ENCODE data around the gene SLC38A6.
"Not testable (repeated sequence)": the region's sequence is repeated elsewhere in the genome, so short reads cannot be mapped to it uniquely, and the experiment has no call there.

SLC38A6 gene

DNA sequence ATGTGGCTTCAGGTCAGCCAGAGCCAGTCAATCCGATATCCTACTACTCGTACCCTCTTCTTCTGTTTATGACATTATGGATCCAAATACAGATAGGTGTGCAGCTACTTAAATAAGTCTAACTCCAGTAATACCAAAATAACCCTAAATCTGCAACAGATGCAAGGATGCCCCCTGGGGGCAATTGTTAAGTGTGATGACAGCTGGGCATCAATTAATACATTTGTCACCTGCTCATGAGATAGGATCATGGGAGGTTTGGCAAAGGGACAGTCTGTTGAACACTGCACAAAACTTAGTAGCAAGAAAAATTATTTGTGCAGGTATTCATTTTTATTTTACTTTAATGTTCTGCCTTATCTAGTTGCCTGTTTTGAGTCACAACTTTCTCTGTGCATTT is 83.2 kb downstream of the SLC38A6 start:
- DNase-seq, result no peak

DNA sequence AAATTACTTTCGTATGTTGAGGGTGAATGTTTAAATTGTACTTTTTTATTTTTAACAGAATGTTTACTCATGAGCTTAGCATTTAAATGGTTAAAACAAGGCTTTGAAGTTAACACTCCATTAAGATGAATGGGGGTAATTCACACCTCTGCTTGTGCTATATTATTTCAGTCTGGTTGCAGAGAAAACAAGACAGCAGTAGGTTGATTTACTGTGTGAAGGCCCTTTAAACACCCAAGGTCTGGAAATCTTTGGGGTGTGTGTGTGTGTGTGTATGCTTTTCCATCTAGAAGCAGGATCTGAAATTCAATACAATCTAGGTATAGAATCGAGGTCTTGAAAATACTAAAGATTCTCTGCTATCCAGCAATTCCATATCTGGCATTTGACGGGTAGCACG is 83.8 kb downstream of the SLC38A6 start:
- DNase-seq, result no peak

DNA sequence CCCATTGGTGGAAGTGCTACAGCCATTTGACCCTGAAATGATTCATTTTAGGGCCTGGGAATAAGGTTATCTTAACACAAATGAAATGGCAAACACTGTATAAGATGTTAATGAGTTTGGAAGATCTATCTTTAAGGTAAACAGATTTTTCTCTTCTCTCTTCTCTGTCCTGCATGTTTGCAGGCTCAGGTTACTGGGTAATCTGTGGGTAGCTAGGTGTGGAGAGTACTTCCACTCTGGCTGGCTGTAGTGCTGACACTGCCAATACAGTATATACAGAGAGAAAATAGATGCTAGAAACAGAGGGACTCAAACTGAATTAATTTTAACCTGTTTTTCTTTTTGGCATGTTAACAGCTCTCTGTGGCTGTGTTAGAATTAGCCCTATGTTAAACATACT is 84.6 kb downstream of the SLC38A6 start:
- DNase-seq, result no peak

DNA sequence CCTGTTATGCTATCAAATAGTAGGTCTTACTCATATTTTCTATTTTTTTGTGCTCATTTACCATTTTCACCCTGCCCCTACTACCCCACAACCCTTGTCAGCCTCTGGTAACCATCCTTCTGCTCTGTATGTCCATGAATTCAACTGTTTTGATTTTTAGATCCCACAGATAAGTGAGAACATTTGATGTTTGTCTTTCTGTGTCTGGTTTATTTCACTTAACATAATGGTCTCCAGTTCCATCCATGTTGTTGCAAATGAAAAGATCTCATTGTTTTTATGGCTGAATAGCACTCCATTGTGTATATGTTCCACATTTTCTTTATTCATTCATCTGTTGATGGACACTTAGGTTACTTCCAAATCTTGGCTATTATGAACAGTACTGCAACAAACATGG is 91.4 kb downstream of the SLC38A6 start:
- not testable (repeated sequence) for DNase-seq

DNA sequence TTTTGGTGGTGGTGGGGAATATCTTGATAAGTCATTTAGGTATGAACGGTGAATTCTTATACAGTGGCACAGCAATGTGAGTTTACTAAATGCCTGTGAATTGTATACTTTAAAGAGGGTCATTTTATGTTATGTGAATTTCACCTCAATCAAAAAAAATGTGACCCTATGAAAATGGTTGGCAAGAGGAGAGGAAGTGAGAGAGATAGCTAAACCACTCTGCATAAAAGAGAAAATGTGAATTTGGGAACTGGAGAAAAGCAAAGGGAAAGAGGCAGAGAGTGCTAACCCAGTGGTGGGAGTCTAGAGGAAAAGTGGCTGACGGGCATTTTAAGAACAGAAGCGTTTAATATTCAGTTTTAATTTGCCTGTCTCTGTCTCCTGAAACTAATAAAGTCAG is 93.8 kb downstream of the SLC38A6 start:
- DNase-seq, result no peak

DNA sequence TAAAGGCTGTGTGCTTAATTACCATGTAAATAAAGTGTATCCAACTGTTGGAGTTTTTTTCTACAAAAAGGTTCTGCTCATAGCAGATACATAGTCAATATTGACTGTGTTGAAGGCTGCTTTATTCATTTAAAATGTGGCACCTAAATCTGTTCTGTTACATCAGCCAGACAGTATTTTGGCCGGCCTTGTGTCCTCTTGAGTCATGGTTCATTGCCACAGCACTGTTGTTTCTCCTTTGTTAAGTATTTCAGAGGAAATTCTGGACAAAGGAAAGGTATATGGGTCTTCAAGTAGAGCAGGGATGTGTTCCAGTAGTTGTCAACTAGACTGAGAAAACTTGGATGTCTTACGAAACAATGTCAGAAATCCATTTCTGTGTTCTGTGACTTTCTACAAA is 95.5 kb downstream of the SLC38A6 start:
- DNase-seq, result no peak

DNA sequence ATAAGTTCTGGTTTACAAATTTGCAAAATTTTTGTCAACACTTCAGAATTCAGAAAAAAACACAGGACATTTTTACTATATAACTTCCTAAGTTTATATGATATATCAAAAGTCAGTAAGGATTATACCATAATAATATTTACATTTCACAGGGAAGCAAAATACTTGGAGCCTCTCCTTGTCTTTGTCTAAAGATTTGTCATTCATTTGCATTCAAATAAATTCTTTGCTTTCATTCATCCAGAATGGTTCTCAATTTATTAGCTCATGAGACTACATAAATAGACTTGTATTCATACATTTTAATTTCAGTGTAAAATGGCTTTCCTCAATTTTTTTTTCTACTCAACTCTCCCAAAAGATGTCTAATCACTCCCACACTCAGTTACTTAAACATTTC is 96.4 kb downstream of the SLC38A6 start:
- DNase-seq, result no peak

DNA sequence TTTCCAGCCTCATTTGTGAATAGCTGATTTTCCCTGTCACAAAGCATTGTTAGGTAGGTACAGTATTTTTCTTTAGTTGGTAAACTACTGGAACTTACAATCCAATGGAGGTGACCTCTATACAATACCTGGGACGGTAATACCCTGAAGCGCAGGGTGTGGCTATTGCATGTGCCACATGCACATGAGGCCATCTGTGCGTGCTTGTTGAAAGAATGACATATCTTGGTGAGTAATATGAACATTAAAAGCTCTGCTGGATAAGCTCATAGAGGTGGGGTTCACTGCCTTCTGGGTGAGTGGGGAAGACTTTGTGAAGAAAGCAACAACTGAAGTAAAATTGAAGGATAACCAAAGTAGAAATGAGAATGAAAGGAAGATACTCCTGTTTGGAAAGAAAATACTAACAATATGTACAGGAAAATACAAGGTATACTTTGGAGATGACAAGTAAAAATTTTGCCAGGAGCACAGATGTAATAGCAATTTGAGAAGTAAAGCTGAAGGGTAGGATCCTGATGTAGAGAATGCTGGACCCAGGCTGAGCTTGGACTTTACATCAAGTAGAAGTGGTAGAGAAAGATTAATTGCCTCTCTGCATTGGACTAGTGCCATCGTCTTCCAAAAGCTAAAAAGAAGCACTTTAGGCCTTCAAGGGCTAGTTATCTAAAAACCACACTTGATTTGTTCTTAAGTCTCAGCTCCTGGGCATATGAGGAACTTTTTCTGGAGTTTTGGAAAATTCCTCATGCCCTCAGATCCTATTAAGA is 97.1 kb downstream of the SLC38A6 start:
- DNase-seq, result no peak

DNA sequence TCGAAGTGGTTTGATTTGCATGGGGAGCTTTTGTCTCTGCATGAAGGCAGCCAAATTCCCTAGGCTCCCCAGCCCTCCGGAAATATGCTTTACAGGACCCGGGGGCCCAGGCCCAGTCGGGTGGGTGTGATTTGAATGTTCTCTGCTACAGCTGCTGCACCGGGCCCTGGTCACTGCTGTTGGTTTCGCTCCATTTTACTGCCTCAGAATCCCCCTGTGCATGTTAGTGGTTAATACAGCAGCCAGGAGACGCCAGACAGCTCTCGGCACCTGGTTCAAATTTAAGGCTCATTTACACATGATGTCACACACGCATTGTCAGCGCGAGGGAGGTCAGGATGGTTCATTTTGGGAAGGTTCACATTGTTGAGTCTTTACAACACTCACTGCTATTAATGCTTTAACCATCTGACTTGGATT is 99.6 kb downstream of the SLC38A6 start:
- DNase-seq, result no peak

DNA sequence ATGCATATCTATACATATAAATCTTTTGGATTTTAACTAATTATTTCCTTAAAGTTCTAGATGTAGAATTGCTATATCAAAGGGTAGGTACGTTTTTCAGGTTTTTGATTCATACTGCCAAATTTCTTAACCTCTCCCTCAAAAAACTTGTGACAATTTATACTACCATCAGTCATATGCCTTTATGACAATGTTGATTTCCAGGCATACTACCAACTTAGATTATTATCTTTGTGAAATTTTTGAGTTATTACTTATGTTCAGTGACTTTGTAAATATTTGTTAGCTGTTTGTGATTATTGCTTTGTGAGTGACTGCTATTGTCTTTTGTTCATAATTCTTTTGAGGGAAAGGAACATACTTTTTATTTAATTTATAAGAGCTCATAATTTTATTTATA is 107.0 kb downstream of the SLC38A6 start:
- DNase-seq, result no peak

DNA sequence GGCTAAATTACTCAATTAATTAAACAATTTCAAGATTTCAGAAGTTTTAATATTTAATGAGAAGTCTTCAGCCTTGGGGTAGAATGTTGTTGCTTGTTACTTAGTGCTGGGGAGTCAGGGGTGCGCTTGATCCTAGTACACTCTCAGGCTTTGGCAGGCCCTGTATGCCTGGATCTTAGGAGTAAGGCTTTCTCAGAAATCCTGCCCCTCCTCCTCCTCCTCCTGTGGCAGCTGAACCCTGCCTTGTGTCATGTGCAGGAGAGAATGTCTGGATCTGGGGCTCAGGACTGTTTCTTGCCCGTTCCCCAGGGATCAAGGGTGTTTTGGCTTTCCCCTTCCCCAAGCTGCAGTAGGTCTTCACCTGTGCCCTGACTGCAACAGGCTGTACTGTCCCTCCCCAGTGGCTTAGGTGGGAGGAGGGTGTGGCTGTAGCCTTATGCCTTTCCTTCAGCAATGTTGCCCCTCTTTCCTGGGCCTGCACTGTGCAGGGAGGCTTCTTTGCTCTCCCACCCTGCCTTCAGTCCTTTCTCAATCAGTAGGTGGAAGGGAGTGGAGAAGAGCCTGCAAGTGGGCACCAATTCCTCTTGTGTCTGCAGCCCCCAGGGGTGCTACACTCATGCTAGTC is 108.2 kb downstream of the SLC38A6 start:
- DNase-seq, result no peak

DNA sequence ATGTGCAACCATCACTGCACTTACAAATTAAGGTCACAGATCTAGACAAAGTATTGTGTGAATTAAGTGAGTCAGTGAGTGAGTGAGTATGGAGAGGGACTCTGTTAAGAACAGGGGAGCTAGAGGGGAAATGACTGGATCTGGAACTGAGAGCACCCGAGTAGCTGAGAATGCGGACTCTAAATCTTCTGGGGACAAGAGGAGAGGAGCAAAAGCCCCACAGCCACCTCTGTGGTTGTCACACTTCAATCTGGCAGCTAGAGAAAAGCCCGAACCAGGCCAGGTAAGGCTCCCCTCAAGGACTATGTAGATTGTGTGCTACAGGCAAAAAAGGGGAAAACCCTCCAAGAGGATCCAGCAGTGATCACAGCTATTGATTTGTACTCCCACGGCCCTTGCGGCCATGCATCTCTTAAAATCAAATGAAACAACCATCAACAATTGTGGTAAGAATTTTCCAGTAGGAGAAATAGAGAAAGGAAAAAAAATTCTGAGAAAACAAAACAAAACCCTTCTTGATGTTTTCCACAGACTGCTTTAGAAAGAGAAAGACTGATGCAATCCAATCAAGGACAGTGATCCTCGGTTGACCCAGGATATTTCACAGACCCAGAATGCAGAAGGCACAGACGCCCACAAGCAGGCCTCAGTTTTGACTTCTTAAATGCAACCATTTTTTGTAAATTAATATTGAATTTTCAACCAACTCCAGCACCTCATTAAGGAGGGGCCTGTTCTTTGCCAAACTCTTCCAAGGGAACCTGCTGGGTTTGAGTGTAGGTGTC is 109.6 kb downstream of the SLC38A6 start:
- DNase-seq, result no peak

DNA sequence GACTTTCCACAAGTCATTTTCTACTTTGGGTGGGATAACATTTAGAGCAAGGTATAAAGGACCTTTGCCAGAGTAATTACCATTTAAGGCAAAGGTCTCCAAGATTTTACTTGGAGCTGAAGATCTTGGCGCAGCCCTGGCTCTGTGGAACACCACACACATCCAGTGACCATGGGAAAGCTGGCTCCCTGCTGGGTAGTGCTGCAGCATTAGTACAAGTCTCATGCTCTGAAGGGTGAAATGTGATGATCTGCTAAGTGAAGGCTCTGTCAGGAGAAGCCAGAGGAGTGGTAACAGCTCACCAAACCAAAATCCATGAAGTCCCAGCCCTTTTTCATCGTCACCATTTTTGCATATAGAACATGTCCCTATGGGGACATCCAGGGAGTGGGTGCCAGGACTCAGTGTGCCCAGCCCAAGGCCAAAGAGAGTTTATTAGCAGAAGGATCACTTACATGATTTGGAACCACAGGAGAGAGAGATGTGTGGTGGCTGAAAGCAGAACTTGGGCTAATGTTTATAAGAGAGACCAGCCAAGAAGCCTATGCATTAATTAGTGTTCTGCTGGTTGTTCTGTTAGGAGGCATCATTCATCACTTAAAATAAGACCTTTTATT is 110.7 kb downstream of the SLC38A6 start:
- no peak for DNase-seq

DNA sequence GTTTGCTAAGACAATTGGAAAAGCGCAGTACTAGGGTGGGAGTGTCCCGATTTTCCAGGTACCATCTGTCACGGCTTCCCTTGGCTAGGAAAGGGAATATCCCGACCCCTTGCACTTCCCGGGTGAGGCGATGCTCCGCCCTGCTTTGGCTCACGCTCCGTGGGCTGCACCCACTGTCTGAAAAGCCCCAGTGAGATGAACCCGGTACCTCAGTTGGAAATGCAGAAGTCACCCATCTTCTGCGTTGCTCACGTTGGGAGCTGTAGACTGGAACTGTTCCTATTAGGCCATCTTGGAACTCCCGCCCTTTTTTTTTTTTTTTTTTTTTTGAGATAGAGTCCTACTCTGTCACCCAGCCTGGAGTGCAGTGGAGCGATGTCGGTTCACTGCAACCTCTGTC is 117.1 kb downstream of the SLC38A6 start:
- DNase-seq, result not testable (repeated sequence)

DNA sequence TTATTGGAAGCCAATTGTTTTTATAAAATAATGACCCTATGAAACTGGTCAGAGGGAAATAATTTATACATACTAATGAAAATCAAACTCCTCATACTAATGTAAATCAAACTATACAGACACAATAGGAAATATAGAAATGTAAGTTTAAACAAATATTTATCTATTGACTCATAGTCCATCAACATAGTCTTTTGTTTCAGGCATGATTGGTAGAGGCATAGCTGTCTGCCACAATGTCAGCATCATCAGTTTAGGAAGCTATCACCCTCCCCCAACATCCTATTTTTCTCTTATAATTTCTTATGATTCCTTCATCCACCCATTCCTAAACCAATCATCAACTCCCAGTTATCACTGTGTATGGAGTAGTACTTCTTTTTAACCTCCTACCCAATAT is 117.7 kb downstream of the SLC38A6 start:
- DNase-seq, result no peak

DNA sequence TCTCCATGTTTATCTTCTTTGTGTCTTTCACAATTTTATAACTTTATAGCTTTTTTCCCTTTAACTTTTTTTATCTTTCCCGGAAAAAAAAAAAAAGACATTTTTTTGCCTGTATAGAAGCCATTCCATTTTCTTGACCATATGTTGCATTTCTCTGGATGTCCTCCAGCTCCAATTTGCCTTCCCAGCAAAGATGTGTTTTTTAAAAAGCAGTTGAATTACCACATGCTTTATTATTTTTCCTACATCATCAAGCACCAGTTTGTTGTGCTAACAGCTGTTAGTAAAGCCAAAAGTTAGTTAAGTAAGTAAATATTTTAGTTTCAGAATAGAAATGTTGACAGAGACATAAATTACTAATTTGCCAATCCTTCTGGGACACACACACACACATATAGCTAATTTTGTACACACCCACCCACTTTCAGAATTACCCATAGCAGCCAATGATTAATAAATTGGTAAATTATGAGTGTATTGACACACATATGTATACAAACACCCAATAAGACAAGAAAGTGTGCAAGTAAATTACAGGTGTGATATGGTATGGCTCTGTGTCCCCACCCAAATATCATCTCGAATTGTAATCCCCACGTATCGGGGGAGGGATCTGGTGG is 118.3 kb downstream of the SLC38A6 start:
- no peak for DNase-seq

DNA sequence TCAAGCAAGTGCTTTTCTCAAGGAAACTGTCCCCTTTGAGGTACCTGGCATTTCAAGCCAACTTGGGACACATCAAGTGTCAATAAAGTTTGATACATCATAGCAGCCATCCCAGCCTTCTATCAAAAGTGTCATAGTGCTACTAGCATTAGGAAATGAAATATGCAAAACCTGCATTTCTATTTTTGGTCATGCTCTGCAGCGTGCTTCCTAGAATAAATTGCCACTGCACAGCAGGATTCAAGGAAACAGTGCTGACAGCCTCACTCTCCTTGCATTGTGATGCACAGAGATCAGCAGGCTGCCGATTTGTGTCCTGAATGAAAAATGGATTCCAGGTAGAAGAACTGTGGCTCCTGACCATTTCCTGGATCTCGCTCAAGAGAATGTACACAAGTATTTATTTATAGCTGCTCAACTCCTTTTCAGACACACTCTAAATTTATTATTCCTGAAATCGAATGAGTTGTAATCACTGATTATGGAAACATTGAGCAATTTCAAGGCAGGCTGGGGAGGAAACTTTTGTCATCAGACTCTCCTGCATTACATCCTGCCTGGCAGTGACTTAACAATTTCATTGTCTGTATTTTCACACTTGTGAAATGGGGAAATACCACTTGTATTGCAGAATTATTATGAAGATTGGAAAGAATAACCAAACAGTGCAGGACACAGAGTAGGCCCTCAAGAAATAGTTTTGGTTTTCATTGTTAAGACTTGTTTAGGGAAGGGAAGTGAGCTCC is 120.9 kb downstream of the SLC38A6 start:
- DNase-seq, result no peak

All from activated CD4-positive, alpha-beta T cell treated with anti-CD3 and anti-CD28 coated beads, Interleukin-2, amount 50 U/mL, for 1 hour (primary cell).